GM13976 (cell line): ENCODE data around the gene OXER1.

Source experiments
- DNase-seq: peaks from one replicate; pipeline ENCODE4 v3.0.0; 2012; ENCODE audit warnings: low spot score
- in situ Hi-C: fragments of 300-500 bp; cut with MboI; formaldehyde crosslinking; loops from one replicate; pipeline ENCODE4 v1.12.0; 2022; ENCODE audit warnings: low sequenced_read_pairs, mixed read lengths, inconsistent platforms; ENCODE audit not compliant: unreplicated experiment
- TF ChIP-seq, protein P1 (sequence below): IDR thresholded peaks from 2 replicates; pipeline ENCODE4 v1.5.1; 2012; ENCODE audit warnings: borderline replicate concordance, mild to moderate bottlenecking; ENCODE audit not compliant: insufficient read depth; ENCODE audit errors: extremely low read depth, missing control alignments, control extremely low read depth

Gene OXER1

DNA sequence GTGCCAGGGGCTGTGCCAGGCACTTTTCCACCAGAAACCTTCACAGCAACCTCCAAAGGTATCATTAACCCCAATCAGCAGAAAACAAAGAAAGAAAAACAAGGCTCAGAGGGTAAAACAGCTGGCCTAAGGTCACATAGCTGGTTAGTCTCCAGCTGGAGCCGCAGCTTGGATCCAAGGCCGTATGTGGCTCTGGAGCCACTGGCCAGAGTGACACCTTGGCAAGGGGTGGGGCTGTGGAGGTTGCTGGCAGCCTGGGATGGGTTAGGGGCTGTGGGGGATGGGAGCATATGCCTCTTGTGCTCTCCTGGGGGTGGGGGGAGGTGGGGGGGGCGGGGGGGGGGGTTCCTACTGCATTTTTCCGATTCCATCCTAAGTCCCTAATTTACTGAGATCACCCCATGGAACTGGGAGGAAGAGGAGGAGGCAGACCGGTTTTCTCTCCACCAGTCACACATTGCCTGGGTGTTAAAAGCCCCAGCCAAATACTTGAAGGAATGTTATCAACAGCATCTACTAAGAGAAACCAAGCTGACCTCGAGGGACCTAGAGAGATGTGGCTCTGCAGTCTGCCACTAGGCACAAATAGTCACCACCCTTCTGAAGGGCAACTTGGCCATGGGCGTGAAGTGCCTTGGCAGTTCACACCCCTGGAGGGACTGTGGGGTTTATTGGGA, 20.4 kb upstream of the OXER1 start:
- TF ChIP-seq, protein P1, sequence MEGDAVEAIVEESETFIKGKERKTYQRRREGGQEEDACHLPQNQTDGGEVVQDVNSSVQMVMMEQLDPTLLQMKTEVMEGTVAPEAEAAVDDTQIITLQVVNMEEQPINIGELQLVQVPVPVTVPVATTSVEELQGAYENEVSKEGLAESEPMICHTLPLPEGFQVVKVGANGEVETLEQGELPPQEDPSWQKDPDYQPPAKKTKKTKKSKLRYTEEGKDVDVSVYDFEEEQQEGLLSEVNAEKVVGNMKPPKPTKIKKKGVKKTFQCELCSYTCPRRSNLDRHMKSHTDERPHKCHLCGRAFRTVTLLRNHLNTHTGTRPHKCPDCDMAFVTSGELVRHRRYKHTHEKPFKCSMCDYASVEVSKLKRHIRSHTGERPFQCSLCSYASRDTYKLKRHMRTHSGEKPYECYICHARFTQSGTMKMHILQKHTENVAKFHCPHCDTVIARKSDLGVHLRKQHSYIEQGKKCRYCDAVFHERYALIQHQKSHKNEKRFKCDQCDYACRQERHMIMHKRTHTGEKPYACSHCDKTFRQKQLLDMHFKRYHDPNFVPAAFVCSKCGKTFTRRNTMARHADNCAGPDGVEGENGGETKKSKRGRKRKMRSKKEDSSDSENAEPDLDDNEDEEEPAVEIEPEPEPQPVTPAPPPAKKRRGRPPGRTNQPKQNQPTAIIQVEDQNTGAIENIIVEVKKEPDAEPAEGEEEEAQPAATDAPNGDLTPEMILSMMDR, result no peak
- in situ Hi-C loops, result no loop called here
- DNase-seq, result no peak

DNA sequence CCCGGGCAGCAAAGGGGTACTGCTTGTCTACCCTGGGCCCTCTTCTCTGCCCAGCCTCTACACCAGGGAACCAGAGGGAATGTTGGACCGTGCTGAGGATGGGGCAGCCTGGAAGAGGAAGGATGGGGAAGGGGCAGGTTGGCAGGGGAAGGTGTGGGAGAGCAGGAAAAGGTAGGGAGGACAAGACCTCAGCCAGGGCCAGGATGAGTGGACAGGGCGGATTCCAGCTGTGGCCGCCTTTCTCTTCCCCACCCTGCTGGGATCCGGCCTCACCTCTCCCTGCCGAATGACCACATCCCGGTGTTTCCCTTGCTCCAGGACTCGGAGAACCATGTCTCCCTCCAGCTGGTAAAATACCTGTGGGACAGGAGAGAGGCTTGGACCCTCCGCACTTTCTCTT, 19.6 kb upstream of the OXER1 start:
- TF ChIP-seq, protein P1, result no peak
- DNase-seq, result no peak
- in situ Hi-C loops, result no loop called here

DNA sequence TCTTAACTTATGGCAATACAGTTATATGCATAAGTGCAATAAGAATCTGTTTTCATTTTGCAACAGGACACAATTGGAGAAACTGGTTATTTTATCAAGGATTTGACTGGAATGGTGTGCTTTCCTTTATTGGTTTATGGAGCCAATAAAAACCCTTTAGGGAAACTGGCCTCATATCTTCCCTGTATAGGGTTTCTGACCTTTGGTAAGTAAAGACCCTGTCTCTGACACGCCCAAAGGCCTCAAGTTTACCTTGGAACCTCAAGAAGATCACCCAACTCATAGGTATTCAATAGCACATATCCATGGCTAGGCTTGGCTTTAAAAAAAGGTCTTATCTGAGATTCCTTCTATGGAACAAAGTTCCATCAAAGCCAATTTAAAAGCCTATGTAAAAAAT, 17.2 kb upstream of the OXER1 start:
- in situ Hi-C loops, result no loop called here
- TF ChIP-seq, protein P1, result no peak
- no peak for DNase-seq

- in situ Hi-C loops, result no loop called here
- DNase-seq, result no peak
- TF ChIP-seq, protein P1, result no peak
Measured at GRCh38 chr2:42777883-42778805, 14.2 kb upstream of the OXER1 start.

- TF ChIP-seq, protein P1, result no peak
- in situ Hi-C loops, result no loop called here
- no peak for DNase-seq
Measured at GRCh38 chr2:42775810-42776209, 11.9 kb upstream of the OXER1 start.

DNA sequence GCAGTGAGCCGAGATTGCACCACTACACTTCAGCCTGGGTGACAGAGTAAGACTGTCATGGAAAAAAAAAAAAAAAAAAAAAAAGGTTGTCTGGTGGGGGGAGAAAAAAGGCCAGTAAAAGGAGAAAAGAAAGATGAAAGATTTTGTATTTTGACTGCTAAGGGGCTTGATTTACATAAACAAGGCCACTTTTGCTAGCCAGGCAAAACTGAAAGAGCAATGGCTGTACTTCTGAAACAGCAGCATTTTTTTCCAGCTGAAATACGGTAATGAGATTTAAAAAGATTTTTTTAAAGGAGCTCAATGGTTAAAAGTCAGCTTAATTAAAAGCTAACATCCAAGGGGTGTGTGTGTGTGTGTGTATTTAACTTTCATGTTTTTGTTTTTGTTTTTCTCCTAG, 11.3 kb upstream of the OXER1 start:
- TF ChIP-seq, protein P1, result no peak
- in situ Hi-C loops, result no loop called here
- peak; percentile 60 for DNase-seq
